Fibroblast of lung (primary cell): ENCODE measurements around the gene RALGAPB.

Experiments
- CTCF ChIP-seq, 2 donors: IDR thresholded peaks in 1 of 2; conservative IDR thresholded peaks in 1 of 2; 1 replicate in 1 of 2; 2 replicates in 1 of 2; pipeline ENCODE4 v1.5.1; 2011 to 2012; ENCODE audit warnings: low read length in 2 of 2, control low read depth in 1 of 2, inconsistent platforms in 1 of 2, low read depth in 1 of 2, mild to moderate bottlenecking in 1 of 2
- EZH2 ChIP-seq: IDR thresholded peaks from 2 replicates; pipeline ENCODE4 v1.5.1; 2012; ENCODE audit warnings: low read length, control low read depth, mild to moderate bottlenecking; ENCODE audit errors: missing control alignments

- TF ChIP-seq CTCF (conservative IDR thresholded peaks at IDR 0.05 in 1 of 2, IDR thresholded peaks at IDR 0.05 in 1 of 2; ENCODE audit: low read depth in 1 of 2, low read length in 2 of 2) = no peak
- no peak for TF ChIP-seq EZH2
Measured at GRCh38 chr20:38514185-38514584, 41.5 kb downstream of the RALGAPB start.
